CD4-positive, alpha-beta T cell (primary cell): Measurements from ENCODE around the gene TPH1. TPM values are rescaled to one million over a fixed set of nuclear protein-coding genes. Genes with fewer than 3 reads are reported as not detected.

Experiments
- ATAC-seq: fragments of 200-7000 bp; cut with Tn5 transposase; one replicate; pipeline ENCODE4 v1.10.0; 2022; ENCODE audit warnings: mild to moderate bottlenecking; ENCODE audit not compliant: poor library complexity
- CTCF ChIA-PET: fragments of 350-600 bp; sonication (Branson Sonifier 250); formaldehyde crosslinking; loops from one replicate; lab custom pipeline; 2021; ENCODE audit warnings: antibody characterized with exemption, inconsistent platforms; lab: Charles Lee
- POLR2A ChIA-PET: fragments of 350-600 bp; sonication (Branson Sonifier 250); formaldehyde crosslinking; loops from one replicate; lab custom pipeline; 2021; ENCODE audit warnings: antibody characterized with exemption, inconsistent platforms; lab: Charles Lee
- DNase-seq, 14 experiments: peaks; one replicate each; pipeline ENCODE4 v3.0.0-alpha.2; 2013 to 2020; ENCODE audit warnings: mixed read lengths in 2 of 14
- H3K27ac ChIP-seq, 2 donors: one replicate each; pipeline versions ENCODE4 v1.5.1 to v1.7.0; 2013; ENCODE audit warnings: low read length in 2 of 2, low read depth in 1 of 2, mild to moderate bottlenecking in 1 of 2
- H3K27me3 ChIP-seq, 2 experiments: 1 replicate in 1 of 2; 2 replicates in 1 of 2; pipeline versions ENCODE4 v1.6.1 to v1.7.0; 2013; ENCODE audit warnings: low read length in 2 of 2, control low read depth in 1 of 2, mild to moderate bottlenecking in 1 of 2, moderate library complexity in 1 of 2; ENCODE audit not compliant: insufficient read depth in 2 of 2, control insufficient read depth in 1 of 2
- H3K36me3 ChIP-seq: one replicate; pipeline ENCODE4 v1.6.1; 2013; ENCODE audit warnings: low read length, control low read depth; ENCODE audit not compliant: insufficient read depth
- H3K4me1 ChIP-seq: one replicate; pipeline ENCODE4 v1.6.1; 2013; ENCODE audit warnings: low read length, control low read depth; ENCODE audit not compliant: insufficient read depth
- H3K4me3 ChIP-seq: one replicate; pipeline ENCODE4 v1.5.1; 2013; ENCODE audit warnings: mild to moderate bottlenecking, low read length, moderate library complexity
- H3K9me3 ChIP-seq, 2 experiments: 1 replicate in 1 of 2; 2 replicates in 1 of 2; pipeline versions ENCODE4 v1.6.1 to v1.7.0; 2013; ENCODE audit warnings: low read length in 2 of 2, mild to moderate bottlenecking in 2 of 2, control low read depth in 1 of 2, moderate library complexity in 1 of 2; ENCODE audit not compliant: control insufficient read depth in 1 of 2, insufficient read depth in 1 of 2
- H3K27ac Mint-ChIP-seq: one replicate; pipeline ENCODE4 v1.8.0; 2020; ENCODE audit warnings: mixed read lengths
- H3K27me3 Mint-ChIP-seq: one replicate; pipeline ENCODE4 v1.8.0; 2021; ENCODE audit warnings: mixed read lengths
- H3K36me3 Mint-ChIP-seq: one replicate; pipeline ENCODE4 v1.8.0; 2021; ENCODE audit warnings: low read depth, mixed read lengths
- H3K4me1 Mint-ChIP-seq: one replicate; pipeline ENCODE4 v1.8.0; 2021; ENCODE audit warnings: low read depth, mixed read lengths
- H3K4me3 Mint-ChIP-seq: one replicate; pipeline ENCODE4 v1.8.0; 2020; ENCODE audit warnings: mild to moderate bottlenecking, mixed read lengths
- H3K9me3 Mint-ChIP-seq: one replicate; pipeline ENCODE4 v1.8.0; 2020; ENCODE audit warnings: mixed read lengths
- CTCF ChIP-seq: fragments of 200-600 bp; IDR thresholded peaks from one replicate; pipeline ENCODE4 v1.8.0; 2022; ENCODE audit warnings: antibody characterized with exemption, mild to moderate bottlenecking
- intact Hi-C, 2 experiments: fragments of 100-400 bp; cut with DNase I in 1 of 2; cut with micrococcal nuclease in 1 of 2; formaldehyde crosslinking; loops; one replicate each; pipeline versions ENCODE4 v1.15.1 to v1.9.0; 2023 to 2025; cut with DNase I, micrococcal nuclease
- total RNA-seq, 174 experiments: library from RNA in 2 of 174; stranded (reverse) in 2 of 174; gene quantifications; one replicate each; pipeline ENCODE4 v1.2.3 and lab custom pipeline; 2021 to 2026

TPH1 gene
- total RNA-seq, 2 experiments from 2014 or later = 1.1 to 1.5 TPM

GRCh38 chr11:18071098-18071705 lies 25.1 kb upstream of the TPH1 start:
- no peaks in the 10 kb centered on the region for H3K9me3 Mint-ChIP-seq
- ATAC-seq = no peak
- Histone ChIP-seq H3K4me3 (no peak overlapping the region), H3K9me3 (no peaks in the 10 kb centered on the region), H3K27me3 (no peaks in the 10 kb centered on the region), H3K27ac (no peak overlapping the region), H3K4me1 (no peaks in the 10 kb centered on the region), H3K36me3 (peaks cover 7% of the 10 kb centered on the region)
- peaks cover 14% of the 10 kb centered on the region for H3K36me3 Mint-ChIP-seq
- intact Hi-C loops = no loop called here
- POLR2A ChIA-PET = no interaction called here
- TF ChIP-seq CTCF = no peak
- no peaks in the 10 kb centered on the region for H3K27me3 Mint-ChIP-seq
- H3K27ac Mint-ChIP-seq = no peak overlapping the region
- DNase-seq = no peak
- CTCF ChIA-PET = no interaction called here
- no peak overlapping the region for H3K4me3 Mint-ChIP-seq
- H3K4me1 Mint-ChIP-seq = no peaks in the 10 kb centered on the region

- Histone ChIP-seq H3K4me1 (no peaks in the 10 kb centered on the region), H3K9me3 (no peaks in the 10 kb centered on the region), H3K4me3 (no peak overlapping the region), H3K36me3 (peaks cover 4% of the 10 kb centered on the region), H3K27me3 (no peaks in the 10 kb centered on the region), H3K27ac (no peak overlapping the region)
- POLR2A ChIA-PET = no interaction called here
- no peaks in the 10 kb centered on the region for H3K27me3 Mint-ChIP-seq
- H3K9me3 Mint-ChIP-seq = no peaks in the 10 kb centered on the region
- DNase-seq = no peak
- no peak overlapping the region for H3K4me3 Mint-ChIP-seq
- peaks cover 10% of the 10 kb centered on the region for H3K36me3 Mint-ChIP-seq
- no peak for ATAC-seq
- intact Hi-C loops = no loop called here
- no peaks in the 10 kb centered on the region for H3K4me1 Mint-ChIP-seq
- CTCF ChIA-PET = no interaction called here
- TF ChIP-seq CTCF = no peak
- H3K27ac Mint-ChIP-seq = no peak overlapping the region
Measured at GRCh38 chr11:18067372-18067771, 21.3 kb upstream of the TPH1 start.

GRCh38 chr11:18066626-18067025 lies 20.6 kb upstream of the TPH1 start:
- no peak for ATAC-seq
- Mint-ChIP-seq H3K27ac (no peak overlapping the region), H3K27me3 (no peaks in the 10 kb centered on the region), H3K36me3 (peaks cover 10% of the 10 kb centered on the region), H3K4me3 (no peak overlapping the region), H3K9me3 (no peaks in the 10 kb centered on the region), H3K4me1 (no peaks in the 10 kb centered on the region)
- H3K4me3 ChIP-seq = no peak overlapping the region
- no peaks in the 10 kb centered on the region for H3K4me1 ChIP-seq
- H3K27me3 ChIP-seq = no peaks in the 10 kb centered on the region
- no peak overlapping the region for H3K27ac ChIP-seq
- peaks cover 4% of the 10 kb centered on the region for H3K36me3 ChIP-seq
- CTCF ChIA-PET = no interaction called here
- intact Hi-C loops = no loop called here
- DNase-seq = no peak
- POLR2A ChIA-PET = no interaction called here
- H3K9me3 ChIP-seq = no peaks in the 10 kb centered on the region
- TF ChIP-seq CTCF = no peak
